ENCODE results near the gene GIMAP8. TPM values are rescaled to one million over a fixed set of nuclear protein-coding genes. Genes with fewer than 3 reads are reported as not detected.

The GIMAP8 gene
- total RNA-seq, 3 donors from 2014 or later, result 7.2 to 11.5 (median 10.4) TPM

DNA sequence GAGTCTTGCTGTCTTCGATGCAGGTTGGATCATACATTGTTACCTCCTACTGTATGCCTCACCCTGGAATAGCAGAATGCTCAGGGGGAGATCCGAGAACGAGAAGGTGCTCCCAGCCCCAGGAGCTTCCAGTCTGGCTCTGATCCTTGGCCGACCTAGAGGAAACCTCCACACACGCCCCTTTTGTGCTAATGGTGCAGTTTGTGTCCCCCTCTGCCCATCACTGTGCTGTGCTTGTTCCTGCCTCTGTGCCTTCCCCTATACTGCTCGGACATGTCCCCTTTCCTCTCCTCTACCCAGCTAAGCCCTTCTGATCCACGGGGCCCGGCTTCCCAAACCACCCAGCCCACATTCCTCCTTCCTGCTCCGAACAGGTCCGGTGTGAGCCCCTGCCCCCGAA lies 38.8 kb upstream of the GIMAP8 start:
- H3K9me3 ChIP-seq, result no peaks in the 10 kb centered on the region
- H3K36me3 ChIP-seq, result no peaks in the 10 kb centered on the region
- H3K27me3 ChIP-seq, result no peaks in the 10 kb centered on the region
- TF ChIP-seq POLR2A (IDR thresholded peaks at IDR 0.05), result no peak
- TF ChIP-seq, protein P1, sequence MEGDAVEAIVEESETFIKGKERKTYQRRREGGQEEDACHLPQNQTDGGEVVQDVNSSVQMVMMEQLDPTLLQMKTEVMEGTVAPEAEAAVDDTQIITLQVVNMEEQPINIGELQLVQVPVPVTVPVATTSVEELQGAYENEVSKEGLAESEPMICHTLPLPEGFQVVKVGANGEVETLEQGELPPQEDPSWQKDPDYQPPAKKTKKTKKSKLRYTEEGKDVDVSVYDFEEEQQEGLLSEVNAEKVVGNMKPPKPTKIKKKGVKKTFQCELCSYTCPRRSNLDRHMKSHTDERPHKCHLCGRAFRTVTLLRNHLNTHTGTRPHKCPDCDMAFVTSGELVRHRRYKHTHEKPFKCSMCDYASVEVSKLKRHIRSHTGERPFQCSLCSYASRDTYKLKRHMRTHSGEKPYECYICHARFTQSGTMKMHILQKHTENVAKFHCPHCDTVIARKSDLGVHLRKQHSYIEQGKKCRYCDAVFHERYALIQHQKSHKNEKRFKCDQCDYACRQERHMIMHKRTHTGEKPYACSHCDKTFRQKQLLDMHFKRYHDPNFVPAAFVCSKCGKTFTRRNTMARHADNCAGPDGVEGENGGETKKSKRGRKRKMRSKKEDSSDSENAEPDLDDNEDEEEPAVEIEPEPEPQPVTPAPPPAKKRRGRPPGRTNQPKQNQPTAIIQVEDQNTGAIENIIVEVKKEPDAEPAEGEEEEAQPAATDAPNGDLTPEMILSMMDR (IDR thresholded peaks at IDR 0.05), result no peak
- TF ChIP-seq POLR2AphosphoS5 (IDR thresholded peaks at IDR 0.05), result no peak
- H3K27ac ChIP-seq, result no peak overlapping the region
- intact Hi-C loops (cut with DNase I; ENCODE audit: low total_unique reads), result no loop called here
- no peak for DNase-seq (ENCODE audit: low spot score in 2 of 2)
- no peak overlapping the region for H3K4me3 ChIP-seq
- H3K4me1 ChIP-seq, result no peaks in the 10 kb centered on the region

DNA sequence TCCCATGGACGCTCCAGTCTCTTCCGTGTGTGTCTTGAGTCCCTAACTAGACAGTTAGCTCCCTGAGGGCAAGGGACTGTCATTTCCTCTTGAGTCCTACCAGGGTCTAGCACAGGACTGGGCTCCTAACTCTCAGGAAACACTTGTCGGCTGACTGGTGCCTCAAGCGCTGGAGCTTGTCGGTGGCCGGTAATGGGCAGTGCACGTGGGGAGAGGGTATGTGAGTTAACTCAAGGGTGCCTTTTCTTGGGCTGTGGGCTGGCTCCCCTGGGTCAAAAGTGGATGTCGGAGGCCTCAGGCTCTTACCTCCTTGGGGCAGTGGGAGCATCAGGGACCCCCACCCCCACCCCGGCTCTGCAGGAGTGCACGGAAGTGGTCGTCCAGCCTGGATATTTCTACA lies 38.4 kb upstream of the GIMAP8 start:
- Histone ChIP-seq H3K4me1 (no peaks in the 10 kb centered on the region), H3K27ac (no peak overlapping the region), H3K9me3 (no peaks in the 10 kb centered on the region), H3K4me3 (no peak overlapping the region), H3K36me3 (no peaks in the 10 kb centered on the region), H3K27me3 (no peaks in the 10 kb centered on the region)
- intact Hi-C loops (cut with DNase I; ENCODE audit: low total_unique reads), result no loop called here
- TF ChIP-seq, protein P1 (IDR thresholded peaks at IDR 0.05), result no peak
- TF ChIP-seq POLR2AphosphoS5 (IDR thresholded peaks at IDR 0.05) (no peak), POLR2A (IDR thresholded peaks at IDR 0.05) (no peak)
- DNase-seq (ENCODE audit: low spot score in 2 of 2), result no peak

GRCh38 chr7:150412518-150413488 lies 37.6 kb upstream of the GIMAP8 start:
- no peaks in the 10 kb centered on the region for H3K9me3 ChIP-seq
- no peak for DNase-seq (ENCODE audit: low spot score in 2 of 2)
- TF ChIP-seq POLR2AphosphoS5 (IDR thresholded peaks at IDR 0.05) (no peak), POLR2A (IDR thresholded peaks at IDR 0.05) (no peak)
- TF ChIP-seq, protein P1 (IDR thresholded peaks at IDR 0.05), result no peak
- H3K27ac ChIP-seq, result no peak overlapping the region
- intact Hi-C loops (cut with DNase I; ENCODE audit: low total_unique reads), result no loop called here
- no peaks in the 10 kb centered on the region for H3K27me3 ChIP-seq
- H3K4me1 ChIP-seq, result no peaks in the 10 kb centered on the region
- H3K4me3 ChIP-seq, result no peak overlapping the region
- no peaks in the 10 kb centered on the region for H3K36me3 ChIP-seq

DNA sequence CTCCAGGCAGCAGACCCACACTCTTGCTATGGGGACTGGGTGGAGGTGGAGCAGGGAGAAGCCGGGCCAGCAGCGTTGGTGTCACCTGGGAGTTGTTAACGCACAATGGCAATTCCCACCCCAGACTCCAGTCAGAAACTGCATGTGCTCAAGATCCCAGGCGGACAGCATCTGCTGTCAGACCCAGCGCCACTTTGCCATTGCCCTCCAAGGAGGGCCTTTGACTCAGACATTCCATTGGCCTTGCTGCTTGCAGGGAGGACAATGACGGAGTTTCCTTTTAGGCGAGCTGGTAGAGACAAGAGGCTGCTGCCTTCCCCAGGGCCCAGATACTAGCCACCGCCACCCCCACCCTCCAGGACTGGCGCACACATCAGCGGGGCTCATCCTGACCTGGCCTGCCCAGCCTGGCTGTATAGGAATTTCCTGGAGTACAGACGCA lies 36.8 kb upstream of the GIMAP8 start:
- no peaks in the 10 kb centered on the region for H3K4me1 ChIP-seq
- intact Hi-C loops (cut with DNase I; ENCODE audit: low total_unique reads), result no loop called here
- H3K36me3 ChIP-seq, result no peaks in the 10 kb centered on the region
- no peak overlapping the region for H3K27ac ChIP-seq
- no peaks in the 10 kb centered on the region for H3K27me3 ChIP-seq
- DNase-seq (ENCODE audit: low spot score in 2 of 2), result no peak
- H3K4me3 ChIP-seq, result no peak overlapping the region
- TF ChIP-seq POLR2A (IDR thresholded peaks at IDR 0.05), result no peak
- TF ChIP-seq POLR2AphosphoS5 (IDR thresholded peaks at IDR 0.05), result no peak
- TF ChIP-seq, protein P1 (IDR thresholded peaks at IDR 0.05), result no peak
- no peaks in the 10 kb centered on the region for H3K9me3 ChIP-seq
